Stimulated activated CD4-positive, alpha-beta T cell treated with anti-CD3 and anti-CD28 coated beads, Interleukin-15, amount 100 ng/mL, for 48 hours (primary cell): Measurements from ENCODE around the gene FAM98C.
A peak's percentile ranks its signal among the peaks of the same experiment; 100 is the strongest.

ENCODE experiments used
- DNase-seq, 2 donors: peaks; one replicate each; pipeline ENCODE4 v3.0.0-alpha.2; 2020; ENCODE audit warnings: low read depth in 2 of 2

The FAM98C gene

DNA sequence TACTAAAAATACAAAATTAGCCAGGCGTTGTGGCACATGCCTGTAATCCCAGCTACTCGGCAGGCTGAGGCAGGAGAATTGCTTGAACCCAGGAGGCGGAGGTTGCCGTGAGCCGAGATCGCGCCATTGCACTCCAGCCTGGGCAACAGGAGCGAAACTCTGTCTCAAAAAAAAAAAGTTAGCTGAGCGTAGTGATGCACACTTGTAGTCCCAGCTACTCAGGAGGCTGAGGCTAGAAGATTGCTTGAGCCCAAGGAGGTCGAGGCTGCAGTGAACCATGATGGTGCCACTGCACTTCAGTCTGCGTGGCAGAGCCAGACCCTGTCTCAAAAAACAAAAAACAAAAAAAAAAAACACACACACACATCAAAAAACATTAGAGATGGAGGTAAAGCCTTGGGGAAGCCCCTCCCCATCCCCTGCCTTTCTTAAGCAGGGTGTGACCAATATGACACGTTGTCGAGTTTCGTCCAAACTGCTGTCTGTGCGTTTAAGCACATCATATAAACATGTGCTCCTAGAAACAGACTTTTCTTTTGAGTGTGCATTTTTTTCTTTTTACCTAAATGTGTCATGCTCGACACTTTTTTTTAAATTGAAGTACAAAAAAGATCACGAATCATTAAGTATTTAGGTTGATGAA is 24.3 kb downstream of the FAM98C start:
- DNase-seq = peak; percentile 55 to 62

DNA sequence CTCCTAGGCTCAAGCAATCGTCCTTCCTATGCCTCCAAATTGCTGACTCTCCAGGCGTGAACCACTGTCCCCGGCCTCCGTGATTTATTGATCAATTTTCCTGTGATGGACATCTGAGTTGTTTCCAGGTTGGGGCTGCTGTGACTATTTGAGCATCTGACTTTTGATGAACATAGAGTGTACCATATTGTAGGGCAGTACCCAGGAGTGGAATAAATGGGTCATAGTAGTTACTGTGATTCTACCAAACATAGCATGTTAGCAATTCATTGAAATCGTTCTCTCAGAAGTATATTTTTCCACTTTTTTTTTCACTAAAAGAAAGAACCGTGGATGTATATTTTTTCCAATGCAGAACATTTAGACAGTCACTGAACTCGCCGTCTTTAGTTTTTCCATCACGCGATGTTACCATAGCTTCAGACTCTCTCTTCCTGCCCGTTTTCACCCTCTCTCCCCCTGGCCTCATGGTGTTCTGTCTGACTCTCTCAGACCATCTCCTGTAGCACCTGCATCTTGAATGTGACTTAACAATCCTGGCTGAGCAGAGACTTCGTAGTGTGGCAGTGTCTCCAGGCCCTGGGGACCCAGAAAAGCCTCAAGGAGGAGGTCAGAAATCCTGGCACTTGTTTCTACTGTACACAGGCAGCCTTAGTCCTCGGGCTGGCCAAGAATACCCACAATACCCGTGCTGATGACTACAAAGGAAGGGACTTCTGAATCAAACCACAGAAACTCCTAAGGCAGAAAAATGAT is 26.3 kb downstream of the FAM98C start:
- DNase-seq = peak in 1 of 2 donors; percentile 40

DNA sequence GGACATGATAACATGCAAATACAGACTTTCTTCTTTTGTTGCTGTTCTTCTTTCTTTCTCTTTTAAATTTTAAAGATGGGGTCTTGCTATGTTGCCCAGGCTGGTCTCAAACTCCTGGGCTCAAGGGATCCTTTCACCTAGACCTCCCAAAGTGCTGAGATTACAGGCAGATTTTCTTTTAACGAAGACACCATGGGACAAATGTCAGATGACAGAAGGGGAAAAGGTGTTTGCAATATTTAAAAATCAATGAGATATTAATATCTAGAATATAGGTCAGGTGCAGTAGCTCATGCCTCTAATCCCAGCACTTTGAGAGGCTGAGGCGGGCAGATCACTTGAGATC is 26.9 kb downstream of the FAM98C start:
- no peak for DNase-seq

DNA sequence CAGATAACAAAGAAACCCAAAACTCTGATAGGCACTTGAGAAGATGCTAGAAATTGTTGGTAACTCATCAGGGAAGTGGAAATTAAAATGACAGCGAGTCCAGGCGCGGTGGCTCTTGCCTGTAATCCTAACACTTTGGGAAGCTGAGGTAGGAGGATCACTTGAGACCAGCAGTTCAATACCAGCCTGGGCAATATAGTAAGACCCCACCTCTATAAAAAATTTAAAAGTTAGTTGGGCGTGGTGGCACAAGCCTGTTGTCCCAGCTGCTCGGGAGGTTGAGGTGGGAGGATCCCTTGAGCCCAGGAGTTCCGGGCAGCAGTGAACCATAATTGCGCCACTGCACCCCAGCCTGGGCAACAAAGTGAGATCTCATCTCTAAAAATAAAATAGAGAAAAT is 28.0 kb downstream of the FAM98C start:
- DNase-seq = no peak

DNA sequence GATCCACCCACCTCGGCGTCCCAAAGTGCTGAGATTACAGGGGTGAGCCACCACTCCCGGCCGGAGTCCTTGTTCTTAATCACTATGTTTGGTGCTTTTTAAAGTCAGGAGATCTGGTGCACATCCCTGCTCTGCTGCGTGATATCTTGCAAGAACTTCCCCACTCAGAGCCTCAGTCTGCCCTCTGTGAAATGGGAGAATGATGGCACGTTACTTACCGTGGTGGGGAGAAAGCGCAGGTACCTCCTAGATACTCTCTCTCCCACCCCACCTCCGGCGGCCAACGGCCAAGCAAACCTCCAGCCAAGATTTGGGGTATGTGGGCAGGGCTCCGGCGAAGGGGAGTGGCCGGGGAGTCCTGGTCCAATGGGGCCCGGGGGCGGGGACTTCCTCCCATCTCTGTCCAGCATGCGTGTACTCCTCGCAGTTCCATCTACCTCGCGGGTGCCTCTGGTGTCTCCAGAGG is 30.4 kb downstream of the FAM98C start, which contains the start of gene RYR1:
Gene RYR1, plus strand, starts transcription at position 424 of the 466 bp plus-strand sequence. CDS start 139 bp downstream, outside the sequence.
- DNase-seq = peak in 1 of 2 donors; percentile 60

DNA sequence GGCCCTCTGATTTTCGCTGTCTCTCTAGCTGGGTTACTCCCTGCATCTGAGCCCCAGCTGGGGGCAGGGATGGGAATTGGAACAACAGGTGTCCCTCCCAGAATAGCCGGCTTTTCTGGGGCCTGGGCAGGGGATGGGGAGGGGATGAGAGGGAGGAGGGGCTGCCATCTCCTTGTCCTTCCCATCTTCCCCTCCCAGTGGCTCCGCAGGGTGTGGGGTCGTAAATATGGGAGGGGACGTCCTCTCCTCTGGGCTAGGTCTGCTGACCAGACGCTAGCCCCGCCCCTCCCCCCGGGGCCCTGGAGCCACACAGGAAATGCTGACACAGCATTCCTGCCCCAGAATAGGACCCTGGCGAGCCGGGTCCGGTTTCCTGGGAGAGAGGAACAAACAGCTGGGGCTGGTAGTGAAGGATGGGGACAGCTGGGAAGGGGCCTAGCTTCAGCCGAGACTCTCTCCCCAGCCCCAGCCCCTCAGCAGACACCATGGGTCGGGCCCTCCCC is 31.7 kb downstream of the FAM98C start:
- no peak for DNase-seq

DNA sequence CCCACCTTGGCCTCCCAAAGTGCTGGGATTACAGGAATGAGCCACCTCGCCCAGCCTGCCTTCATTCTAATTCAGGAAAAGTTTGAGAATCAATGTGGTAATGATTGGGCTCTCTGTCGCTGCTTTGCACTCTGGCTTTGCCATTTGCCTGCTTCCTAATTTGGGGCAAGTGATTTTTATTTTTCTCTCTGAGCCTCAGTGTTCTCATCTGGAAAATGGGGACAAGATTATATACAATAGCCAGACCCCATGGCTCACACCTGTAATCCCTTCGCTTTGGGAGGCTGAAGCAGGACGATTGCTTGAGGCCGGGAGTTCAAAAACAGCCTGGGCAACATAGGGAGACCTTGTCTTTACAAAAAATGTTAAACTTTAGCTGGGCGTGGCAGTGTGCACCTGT is 34.4 kb downstream of the FAM98C start:
- no peak for DNase-seq

DNA sequence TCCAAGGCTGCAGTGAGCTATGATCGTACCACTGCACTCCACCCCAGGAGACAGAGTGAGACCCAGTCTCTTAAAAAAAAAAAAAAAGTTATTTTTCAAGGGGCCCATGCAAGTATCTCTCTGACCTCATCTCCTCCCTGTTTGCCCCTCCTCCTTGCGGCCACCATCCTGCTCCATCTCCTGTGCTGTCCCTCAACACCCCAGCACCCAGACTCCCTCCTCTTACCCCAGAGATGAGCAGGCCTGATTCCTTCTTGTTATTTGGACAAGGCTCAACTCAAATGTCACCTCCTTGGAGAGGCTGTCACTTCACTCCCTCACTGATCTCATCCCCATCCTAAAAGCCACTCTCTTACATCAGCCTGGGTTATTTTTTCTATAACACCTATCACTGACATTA is 35.0 kb downstream of the FAM98C start:
- DNase-seq = no peak

DNA sequence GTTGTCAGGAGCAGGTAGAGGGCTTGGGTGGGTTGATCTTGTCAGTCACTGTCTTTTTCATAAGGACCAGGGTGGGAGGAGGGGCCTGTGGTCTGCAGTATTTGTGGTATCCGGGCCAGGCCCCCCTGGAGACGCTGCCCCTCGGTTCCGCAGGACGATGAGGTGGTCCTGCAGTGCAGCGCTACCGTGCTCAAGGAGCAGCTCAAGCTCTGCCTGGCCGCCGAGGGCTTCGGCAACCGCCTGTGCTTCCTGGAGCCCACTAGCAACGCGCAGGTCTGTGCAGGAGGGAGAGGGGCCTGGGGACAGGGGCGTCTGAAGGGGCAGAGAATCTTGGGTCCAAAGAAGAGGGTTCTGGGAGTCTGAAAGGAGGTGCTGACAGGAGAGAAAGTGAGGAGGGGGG is 37.7 kb downstream of the FAM98C start:
- no peak for DNase-seq

DNA sequence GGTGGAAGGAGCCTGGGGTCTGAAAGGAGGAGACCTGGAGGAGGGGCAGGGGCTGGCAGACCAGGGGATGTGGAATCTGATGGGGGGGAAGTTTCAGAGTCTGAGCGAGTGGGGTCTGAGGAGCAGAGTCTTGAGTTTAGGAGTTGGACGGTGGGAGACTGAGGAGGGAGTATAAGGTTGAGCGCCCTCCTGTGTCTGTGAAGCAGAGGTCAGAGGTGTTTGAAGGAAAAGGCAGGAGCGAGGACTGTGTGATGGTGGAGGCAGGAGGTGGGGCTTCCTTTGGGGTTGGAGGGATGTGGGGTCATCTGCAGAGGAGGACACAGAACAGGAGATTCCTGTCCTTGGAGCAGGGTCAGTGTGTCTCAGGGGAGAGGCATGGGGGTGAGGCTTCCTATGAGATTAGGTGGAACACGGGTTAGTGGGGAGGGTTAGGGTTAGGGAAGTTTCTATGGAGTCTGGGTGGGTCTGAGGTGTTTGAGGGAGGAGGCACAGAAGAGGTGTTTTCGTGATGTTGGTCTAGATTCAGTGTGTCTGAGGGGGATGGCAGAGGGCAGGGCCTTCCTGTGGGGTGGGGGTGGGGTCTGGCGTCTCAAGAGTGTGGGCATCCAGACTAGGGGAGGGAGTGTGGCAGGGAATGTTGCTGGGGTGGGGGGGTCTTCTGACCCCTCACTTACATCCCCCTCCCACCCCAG is 38.9 kb downstream of the FAM98C start:
- DNase-seq = no peak

DNA sequence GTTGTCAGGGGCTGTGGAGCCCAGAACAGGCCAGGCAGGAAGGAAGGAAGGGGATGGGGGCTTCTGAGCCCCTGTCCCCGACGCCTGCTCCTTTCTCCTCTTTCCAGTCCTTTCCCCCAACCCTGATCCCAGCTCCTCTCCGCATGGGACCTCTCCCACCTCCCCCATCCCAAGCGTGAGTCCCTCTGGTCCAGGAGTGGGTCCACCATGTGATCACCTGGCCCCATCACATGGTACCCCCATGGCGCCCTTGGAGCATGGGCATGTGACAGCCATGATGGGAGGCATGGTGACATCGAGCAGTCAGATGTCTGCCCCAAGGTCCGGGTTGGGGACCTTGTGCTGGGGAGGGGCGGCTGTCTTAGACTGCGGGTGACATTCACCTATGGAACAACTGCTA is 39.8 kb downstream of the FAM98C start:
- no peak for DNase-seq

DNA sequence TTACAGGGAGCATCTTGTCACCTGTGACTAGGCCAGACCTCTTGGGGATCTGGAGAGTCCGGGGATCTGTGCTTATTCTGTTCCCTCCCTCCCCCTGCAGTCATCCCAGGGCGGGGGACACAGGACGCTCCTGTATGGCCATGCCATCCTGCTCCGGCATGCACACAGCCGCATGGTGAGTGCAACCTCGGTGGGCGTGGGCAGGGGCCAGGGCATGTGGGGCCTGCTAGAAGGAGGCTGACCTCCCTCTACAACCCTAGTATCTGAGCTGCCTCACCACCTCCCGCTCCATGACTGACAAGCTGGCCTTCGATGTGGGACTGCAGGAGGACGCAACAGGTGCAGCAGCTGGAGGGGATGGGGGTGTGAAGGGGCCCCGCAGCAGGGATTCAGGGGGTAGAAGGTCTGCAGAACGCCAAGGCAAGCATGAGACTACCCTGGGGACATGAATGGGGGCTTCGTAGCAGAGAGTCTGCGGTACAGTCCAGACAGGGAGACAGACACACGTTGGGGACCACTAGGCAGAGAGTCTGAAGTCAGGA is 40.6 kb downstream of the FAM98C start:
- no peak for DNase-seq

DNA sequence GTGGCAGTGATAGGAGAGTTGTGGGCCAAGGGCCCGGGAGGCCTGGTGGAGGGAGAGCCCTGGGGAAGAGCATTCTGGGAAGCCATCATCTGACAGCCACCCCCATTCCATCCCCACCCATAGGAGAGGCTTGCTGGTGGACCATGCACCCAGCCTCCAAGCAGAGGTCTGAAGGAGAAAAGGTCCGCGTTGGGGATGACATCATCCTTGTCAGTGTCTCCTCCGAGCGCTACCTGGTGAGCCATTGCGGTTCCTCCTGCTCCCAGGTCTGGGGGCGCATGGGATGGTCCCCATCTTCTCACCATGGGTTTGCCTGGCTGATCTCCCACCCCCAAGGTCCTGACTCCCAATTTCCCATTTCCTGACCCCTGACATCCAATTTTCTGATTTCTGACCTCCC is 41.1 kb downstream of the FAM98C start:
- no peak for DNase-seq

DNA sequence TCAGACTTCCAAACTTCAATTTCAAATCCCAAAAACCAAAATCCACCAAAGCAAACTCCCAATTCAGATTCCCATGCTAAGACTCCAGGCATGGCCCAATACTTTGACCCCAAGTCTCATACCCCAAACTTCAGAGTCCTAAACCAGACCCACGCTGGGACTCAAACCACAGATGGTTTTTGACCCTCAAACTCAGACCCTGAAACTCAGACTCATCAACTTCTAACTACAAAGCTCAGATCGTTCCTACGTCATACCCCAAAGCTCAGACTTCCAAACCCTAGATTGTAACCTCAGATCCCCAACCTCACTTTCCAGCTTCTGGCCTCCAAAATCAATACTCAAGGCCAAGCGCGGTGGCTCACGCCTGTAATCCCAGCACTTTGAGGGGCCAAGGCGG is 42.5 kb downstream of the FAM98C start:
- no peak for DNase-seq

DNA sequence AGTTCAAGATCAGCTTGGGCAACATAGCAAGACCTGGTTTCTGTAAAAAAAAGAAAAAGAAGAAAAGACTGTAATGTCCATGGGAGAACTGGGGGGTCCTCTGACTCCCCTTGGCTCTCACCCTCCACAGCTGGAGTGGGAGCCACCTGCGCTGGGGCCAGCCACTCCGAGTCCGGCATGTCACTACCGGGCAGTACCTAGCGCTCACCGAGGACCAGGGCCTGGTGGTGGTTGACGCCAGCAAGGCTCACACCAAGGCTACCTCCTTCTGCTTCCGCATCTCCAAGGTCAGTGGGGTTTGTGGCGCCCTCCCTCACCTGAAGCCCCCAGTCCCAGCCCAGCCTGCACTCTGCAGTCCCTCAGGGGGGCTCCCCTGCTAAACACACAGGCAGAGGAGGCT is 45.3 kb downstream of the FAM98C start:
- no peak for DNase-seq

DNA sequence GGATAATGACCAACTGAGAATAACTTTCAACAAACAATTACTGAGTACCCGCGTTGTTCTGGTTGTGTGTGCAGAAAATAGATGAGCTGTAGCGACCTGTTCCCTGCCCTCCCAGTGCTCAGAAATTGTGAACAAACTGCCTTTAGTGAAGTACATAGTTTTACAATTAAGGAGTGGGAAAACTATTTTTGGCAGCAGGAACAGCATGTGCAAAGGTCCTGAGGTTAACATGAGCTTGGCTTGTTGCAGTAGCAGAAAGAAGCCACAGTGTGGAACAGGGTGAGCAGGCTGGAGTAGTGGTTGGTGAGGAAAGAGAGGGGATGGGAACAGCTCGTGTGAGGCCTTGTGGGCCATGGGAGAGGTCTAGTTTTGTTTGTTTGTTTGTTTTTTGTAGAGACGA is 46.6 kb downstream of the FAM98C start:
- no peak for DNase-seq

DNA sequence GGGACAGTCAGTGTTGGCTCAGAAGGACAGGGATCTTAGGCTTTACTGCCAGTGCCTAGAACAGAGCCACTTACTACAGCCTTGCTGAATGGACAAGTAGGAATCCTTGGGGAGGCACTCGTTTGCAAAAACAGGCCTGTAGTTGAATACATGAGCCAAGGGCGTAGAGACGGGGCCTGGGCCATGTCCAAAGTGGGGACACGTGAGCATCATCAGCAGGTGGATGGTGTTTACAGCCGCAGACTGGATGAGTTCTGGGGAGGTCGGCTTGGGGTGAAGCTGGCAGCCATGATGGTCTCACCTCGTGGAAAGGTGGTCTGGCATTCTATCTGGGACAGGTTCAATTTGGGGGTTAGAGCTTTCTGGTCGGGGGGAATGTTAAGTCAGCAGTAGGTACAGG is 48.1 kb downstream of the FAM98C start:
- DNase-seq = no peak

DNA sequence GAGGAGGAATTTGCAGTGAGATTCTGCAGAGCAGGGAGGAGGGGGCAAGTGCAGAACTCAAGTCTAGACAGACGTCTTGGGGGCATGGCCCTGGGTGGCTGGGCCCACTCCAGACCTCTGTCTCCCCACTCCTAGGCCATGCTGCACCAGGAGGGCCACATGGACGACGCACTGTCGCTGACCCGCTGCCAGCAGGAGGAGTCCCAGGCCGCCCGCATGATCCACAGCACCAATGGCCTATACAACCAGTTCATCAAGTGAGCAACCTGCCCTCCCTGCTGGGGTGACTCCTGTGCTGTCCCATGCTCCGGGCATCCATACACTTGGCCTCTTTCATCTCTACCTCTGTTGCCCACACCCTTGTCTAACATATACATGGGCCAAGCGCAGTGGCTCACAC is 48.7 kb downstream of the FAM98C start:
- DNase-seq = no peak

DNA sequence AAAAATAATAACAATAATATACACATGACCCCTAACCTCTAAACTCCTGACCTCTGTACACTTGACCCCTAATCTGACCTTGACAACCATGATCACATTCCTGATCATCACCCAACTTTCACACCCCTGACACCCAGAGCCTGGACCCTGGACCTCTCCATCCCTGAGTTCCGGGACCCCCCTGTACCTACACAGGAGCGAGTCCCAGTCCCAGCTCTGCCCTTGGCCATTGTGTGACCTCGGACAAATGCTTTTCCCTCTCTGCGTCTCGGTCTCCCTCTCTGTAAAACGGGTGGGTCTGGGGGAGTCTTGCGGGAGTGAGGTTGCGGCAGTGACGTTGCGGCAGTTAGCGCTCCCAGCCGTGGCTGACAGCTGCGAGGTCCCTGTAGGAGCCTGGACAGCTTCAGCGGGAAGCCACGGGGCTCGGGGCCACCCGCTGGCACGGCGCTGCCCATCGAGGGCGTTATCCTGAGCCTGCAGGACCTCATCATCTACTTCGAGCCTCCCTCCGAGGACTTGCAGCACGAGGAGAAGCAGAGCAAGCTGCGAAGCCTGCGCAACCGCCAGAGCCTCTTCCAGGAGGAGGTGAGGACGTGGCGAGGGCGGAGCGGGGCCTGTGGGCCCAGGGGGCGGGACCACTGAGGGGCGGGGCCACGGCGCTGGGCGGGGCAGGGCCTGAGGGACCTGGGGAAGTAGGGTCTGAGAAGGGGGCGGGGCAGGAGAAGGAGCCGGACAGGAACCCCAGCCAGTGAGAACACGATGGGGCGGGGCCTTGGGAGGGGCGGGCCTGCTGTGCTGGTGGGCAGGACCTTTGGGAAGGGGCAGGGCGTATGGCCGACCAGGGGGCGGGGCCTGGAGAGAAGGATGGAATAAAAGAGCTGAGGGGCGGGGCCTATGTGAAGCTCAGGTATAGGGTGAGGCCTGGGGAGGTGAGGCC is 49.8 kb downstream of the FAM98C start:
- DNase-seq = peak in 1 of 2 donors; percentile 17

DNA sequence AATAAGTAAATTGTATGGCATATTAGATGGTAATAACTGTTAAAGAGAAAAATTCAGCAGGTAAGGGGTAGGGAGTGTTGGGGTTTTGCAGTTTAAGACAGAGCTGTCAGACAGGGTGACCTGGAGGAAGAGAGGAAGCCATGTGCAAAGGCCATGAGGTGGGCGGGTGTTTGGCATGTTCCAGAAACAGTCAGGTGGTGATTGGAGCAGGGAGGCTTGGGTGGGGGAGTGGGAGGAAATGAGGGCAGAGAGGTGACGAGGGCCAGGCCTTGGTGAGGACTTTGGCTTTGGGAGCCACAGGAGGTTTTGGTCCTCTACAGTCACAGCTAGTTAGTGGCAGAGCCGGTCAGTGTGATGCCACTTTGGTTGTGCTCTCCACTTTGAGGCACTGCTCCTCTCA is 50.7 kb downstream of the FAM98C start:
- no peak for DNase-seq

DNA sequence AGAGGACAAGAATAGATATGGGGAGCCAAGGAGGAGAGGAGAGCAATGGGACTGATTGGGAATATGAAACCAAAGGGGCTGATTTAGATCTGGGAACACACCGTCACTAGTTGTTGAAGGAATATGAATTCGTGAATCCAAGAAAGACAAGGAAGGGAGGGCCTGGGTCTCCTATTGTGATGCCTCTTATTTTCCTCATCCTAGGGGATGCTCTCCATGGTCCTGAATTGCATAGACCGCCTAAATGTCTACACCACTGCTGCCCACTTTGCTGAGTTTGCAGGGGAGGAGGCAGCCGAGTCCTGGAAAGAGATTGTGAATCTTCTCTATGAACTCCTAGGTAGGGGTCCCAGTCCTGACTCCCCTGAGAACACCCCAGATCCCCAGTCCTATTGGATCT is 52.1 kb downstream of the FAM98C start:
- no peak for DNase-seq
